Activated CD8-positive, alpha-beta memory T cell treated with anti-CD3 and anti-CD28 coated beads for 24 hours (primary cell): ENCODE data around the gene KCND3.

Experiments used
- DNase-seq: peaks from one replicate; pipeline ENCODE4 v3.0.0-alpha.2; 2020

Gene KCND3

DNA sequence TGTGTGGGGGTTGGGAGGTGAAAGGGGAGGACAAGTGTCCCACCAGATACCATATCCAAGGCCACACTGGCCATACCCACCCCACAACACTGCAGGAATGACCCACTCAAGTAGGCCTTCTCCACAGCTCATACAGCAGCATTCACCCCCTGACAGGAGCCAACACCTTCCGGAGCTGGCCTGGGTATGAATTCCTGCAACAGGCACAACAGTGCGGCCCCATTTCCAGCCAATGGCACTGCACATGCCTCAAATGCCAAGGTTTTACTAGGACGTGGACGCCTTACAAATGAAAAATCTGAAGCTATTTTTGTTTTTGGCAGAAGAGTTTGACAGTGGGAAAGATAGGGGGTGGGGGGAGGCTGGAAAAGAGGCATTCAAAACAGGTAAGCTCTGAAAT lies 2.0 kb downstream of the KCND3 start:
- no peak for DNase-seq

DNA sequence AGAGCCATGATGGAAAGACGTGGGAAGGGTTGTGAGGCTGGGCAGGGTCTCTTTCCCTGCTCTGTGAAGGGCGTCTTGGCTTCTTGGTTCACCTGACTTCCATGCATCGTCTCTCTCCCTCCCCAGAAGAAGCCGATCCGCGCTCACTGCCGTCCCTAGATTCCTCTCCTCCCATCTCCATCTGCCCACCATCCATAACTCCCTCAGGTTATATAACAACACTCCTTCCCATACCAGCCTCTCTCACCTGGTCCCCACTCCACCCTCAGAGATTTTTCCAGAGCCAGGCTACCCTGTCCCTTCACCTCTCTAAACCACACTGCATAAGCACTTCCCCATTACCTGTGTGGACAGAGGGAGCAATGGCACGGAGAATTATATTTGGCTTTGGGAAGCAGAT lies 6.0 kb downstream of the KCND3 start:
- no peak for DNase-seq

DNA sequence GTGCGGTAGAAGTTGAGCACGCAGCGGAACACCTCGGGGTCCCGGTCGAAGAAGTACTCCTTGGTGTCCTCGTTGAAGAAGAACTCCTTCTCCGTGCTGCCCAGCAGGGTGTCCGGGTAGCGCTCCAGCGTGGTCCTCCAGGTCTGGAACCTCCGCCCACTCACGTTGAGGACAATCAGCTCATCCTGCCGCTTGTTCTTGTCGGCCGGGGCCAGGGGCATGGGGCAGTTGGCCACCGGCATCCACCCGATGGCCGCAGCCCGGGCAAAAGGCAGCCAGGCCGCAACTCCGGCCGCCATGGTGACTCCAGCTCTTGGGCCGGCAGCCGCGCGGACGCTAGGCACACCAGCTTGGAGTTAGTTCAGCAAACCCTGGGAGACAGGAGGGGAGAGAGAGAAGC lies 7.0 kb downstream of the KCND3 start:
- no peak for DNase-seq

DNA sequence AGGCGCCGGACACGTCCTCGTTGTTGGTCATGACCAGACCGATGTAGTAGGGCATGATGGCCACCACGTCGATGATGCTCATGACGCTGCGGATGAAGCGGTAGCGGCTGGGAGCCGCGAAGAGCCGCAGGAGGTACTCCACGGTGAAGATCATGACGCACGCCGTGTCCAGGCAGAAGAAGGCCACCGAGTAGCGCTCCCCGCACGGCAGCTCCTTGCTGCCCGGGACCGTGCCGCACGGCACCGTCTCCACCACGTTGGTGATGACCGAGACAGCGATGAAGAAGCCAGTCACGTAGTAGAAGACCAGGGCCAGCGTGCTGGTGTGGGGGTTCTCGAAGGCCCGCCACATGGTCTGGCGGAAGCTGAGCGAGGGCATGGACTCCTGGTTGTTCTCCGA lies 7.6 kb downstream of the KCND3 start:
- no peak for DNase-seq

DNA sequence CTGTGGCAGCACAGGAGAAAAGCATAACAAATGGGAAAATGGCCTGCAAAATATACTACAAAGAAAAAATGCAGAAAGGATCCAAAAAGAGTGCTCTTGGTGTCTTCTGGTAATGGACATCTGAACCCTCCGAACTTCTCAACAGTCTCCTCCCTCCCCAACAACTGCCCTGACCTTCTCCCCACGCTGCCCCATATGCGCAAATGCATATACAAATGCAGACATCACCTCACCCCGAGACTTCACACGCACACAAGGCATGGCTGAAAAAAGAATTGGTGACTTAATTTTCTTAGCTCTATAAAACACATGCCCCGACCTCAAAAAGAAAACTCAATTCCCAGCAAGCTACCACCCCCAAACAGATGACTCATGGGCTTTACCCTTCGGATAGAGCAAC lies 8.4 kb downstream of the KCND3 start:
- DNase-seq = no peak

DNA sequence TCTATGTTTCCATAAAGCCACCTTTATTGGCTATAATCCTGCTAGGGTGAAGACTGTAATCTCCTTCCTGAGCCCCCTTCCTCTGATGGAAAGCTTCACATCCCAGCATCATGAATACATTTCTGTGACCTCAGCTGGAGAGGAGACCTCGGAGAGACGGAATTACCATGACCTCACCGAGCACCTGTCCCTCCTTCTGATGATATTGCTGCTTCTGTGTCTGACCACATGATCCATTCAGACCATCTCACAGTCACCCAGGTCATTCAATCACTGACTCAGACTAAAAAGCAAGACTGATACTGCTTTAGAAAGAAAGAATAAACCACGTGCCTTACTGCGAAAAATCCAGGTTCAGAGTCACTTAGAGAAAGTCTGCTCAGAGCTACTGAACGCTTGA lies 8.8 kb downstream of the KCND3 start:
- DNase-seq = no peak

DNA sequence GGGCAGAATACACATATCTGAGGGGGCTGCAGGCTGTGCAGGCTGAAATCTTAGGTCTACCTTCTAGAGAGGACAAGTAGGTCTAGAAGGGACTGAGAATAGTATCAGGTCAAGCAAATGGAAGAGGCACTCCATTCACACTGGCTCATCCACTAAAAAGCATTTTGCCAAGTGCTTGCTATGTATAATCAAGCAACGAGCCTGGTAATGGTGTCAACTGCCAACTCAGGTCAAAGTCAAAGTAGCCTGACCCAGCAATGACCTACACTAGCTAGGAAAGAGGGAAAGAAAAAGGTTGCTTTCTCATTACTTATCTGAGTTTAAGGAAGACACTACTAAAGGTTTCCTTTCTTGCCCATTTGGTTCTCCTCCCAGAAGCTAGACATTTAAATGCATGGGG lies 10.8 kb downstream of the KCND3 start:
- no peak for DNase-seq

DNA sequence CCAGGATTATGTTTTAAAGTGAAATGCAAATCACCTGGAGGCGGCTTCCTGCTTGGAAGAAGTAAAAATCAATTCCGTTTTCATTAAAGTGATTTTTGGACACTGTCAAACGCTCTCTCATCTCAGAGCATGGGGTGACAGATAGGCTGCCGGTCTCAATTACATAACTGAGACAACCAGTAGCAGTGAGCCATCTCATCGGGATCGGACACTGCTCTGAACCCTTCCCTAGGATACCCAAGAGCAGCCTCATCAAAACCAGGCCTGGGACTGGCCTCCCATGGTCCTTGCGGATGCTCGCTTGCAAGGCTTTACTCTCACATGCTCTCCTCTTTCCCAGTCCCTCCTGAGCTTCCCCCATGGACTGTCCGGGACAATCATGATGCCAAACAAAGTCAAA lies 12.1 kb downstream of the KCND3 start:
- DNase-seq = no peak

DNA sequence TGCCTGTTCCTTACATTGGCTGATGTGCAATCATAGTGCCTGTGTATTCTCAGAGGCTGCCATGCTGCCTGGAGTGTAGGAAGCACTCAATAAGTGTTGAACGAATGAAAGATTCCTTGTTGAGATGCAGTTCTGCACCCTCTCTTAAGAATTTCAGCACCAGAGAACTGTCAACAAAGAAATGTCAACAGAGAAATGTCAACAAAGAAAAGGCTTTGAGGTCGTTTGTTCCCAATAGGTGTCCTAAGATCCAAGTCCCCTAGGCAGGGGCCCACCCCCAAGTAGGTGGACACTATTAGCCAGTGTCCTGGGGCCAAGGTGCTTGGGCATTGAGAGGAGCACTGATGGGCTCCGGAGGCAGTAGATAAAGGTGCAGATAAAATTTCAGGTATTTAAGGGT lies 12.6 kb downstream of the KCND3 start:
- DNase-seq = no peak

DNA sequence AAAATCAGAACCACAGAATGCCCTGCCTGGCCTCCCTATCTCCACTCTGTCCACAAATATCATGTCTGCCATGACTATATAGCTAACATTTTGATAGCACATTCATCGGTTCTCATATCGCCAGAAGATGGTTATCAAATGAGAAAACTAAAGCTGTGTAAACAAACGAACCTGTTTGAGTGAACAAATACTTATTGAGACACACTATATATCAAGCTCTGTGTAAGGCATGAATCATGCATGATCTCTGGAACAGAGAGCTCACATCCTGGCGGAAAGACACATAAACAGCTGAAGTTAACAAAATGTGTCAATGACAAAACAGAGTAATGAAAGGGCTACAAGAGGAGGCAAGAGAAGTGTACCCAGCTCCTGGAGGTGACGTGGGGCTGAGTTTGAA lies 13.1 kb downstream of the KCND3 start:
- DNase-seq = no peak

DNA sequence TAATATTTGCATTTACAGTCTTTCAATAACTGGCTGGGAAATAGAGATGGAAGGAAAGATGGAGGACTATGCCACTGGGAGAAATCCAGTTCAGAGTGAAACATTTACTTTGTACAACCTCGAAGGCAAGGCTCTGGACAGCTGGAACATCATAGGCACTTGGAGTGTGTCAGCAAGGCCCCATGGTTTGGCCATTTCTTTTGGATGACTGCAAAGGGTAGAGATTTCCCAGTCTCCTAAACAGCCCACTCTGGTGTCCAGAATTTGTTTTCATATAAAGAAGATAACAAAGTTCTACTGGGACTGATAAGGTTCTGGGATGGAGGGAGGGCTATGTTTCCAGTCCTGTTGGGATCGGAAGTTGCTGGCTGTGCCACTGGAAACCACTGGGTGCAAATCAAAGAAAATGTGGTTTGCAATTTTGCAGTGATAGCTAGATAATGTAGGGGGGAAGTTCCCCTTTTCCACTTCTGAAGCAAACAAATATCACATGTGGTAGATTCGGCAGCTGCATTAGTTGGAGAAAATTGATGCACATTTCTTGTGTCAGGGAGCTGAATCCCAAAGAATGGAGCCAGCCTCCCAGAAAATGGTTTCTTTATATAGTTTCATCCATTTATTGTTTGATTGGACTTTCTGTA lies 16.2 kb downstream of the KCND3 start:
- DNase-seq = no peak

DNA sequence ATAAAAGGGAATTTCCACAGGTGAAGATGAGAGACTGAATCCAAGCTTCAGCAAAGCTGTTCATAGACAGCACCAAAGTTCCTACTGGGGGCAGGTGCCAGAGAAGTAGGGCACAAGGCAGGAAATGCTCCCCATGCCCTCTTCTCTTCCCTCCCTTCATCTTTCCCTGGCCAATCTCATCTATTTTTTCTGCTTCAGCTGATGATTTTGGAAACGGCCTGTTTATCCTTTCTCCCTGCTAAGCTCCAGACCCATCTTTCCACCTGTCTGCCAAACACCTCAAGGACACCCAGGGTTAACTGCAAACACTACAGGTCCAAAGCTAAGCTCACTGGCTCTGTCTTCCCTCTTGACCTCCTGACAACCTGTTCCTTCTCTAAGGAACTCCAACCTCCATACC lies 18.1 kb downstream of the KCND3 start:
- no peak for DNase-seq

DNA sequence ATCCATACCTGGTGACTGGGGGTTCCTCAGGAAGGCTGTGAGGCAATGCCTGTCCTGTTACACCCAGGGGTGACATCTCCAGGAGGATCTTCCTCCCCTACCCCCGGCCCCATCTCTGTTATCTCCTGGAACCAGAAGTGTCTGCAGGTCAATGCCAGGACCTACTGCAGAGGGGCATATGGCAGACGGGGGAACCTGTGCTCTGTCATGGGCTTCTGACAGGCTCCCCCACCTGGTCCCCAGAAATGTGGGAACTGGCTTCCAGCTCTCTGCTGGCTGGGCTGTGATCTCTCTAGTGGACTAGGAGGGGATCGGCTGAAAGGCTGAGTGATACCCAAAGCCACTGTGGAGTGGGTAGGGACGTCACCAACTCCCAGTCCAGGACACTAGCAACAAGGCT lies 21.0 kb downstream of the KCND3 start:
- DNase-seq = no peak

DNA sequence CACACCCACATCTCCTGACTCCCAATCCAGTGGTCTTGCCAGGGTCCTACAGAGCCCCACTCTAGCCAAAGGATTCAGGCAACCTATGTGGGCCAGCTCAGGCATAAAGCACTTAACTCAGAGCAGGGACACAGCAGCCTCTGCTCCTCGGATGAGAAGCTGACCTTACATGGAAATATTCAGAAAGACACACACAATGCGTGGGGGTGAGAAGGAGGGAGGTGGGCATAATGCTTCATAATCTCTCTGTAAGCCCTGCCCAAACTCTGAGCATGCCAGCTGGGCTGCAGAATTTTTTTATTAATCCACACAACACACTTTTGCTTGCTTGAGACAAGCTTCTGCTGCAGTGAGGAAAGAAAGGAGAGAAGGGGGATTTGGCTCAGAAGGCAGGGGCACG lies 21.6 kb downstream of the KCND3 start:
- no peak for DNase-seq

DNA sequence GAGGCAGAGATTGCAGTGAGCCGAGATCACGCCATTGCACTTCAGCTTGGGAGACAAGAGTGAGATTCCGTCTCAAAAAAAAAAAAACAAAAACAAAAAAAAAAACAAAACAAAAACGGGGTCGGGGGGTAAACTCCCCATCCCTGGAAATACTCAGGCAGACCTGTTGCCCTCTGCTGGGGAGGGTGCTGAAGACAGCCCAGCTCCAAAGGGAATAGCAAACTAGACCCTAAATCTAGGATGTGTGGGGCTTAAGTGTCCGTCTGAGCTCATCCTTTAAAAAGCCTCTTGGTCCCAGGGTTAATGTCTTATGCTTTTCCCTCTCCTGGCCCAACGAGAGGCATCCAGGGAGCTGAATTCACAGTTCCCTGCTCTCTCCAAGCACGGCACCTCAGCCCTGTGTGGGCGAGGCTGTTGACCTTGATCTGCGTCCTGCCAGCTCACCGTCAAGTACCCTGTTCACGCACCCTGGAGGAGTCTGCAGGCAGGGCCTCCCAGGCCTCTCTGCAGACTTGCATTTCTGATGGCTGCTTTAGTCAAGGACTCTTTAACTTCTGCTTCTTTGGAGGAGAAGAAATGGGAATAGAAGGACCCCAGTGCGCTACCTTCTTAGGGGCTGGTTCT lies 22.3 kb downstream of the KCND3 start:
- DNase-seq = no peak

DNA sequence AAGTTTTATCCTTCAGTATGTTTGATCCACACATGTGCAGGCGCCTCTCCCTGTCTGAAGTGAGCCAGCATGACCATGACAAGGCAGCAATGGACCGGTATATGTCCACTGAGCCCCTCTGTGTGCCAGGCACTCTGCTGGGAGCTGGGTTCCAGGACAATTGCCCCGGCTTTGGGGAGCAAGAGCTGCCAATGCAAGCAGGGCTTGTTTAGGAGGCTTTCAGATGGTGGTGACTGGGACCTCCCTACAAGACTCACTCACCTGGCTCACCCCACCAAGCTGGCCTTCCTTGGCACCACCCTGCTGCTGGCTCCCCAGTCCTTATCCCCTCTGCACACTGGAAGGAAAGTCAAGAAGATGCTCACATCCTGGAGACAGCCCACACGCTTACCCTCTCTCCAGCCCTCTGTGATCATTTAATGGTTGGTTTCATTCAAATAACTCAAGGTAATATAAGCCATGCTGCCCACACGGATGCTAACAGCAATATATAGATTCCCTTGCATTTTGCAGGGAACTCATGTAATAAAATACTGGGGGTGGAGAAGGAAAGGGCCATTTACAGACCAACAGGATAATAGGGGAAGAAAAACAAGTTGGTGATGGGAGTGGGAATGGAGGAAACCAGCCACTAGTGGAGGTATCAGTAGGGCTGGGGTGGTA lies 23.6 kb downstream of the KCND3 start:
- DNase-seq = no peak

DNA sequence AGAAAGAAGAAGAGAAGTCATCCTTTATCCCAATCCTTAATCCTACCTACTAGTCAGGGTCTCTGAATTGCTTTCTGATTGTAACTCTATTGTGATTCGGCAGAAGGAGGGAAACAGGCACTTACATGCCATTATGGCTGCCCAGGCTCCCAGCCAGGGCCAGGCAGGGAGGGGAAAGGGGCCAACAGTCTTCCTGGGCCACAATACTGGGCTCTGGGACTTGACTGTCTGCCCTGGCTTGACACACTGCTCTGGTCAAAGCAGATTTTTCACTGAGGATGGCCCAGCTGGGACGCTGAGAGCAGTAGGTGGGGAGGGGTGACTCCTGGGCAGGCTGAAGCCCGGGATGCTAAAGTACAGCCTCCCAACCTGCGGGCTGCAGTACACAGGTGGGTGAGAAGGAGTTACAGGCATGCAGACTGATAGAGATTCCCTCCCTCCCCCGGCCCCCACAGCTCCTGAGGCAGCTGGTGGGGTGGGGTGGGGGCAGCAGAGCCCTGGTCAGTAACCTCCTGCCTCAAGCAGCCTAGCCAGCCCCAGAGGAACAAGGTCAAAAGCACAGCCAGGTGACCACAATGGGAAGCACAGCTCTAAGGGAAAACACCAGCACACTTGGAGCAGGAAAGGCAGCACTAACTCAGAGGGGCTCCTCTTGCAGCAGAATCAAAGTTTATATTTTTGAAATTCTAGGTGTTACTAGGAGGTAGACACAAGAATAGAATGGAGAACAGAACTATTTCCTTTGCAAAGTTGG lies 25.3 kb downstream of the KCND3 start:
- no peak for DNase-seq

DNA sequence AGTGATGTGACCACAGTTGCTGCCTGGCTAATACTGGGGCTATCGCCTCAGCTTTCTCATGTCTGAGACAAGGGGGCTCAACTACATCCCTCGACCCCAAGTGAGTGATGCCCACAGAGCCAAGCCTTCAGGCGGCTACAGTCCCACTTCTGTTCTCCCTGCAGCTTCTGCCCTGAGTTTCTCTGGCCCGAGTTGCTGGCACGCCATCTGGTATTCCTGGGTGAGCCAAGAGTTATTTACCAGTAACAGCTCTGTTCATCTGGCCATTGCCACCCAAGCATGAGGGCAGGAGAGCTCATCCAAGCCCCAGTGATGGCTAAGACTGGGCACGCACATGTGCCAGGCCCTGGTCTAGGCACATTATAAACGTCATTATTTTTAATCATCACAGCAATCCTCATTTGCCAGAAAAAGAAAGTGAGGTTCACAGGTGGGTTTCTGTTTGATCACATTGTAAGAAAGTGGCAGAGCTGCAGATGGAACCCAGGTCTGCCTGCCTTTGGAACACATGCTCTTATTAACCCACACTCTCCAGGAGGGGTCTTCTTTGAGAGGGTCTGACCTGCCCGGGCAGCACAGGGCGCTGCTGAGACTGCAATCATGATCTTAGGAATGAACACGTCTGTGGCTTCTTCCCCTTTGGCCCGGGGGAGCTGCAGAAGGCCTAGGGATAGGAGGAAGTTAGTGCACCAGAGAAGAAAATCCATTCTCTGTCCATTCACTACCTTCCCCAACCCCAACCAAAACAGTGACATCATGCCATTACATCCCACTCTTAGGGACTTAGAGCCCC lies 27.5 kb downstream of the KCND3 start:
- no peak for DNase-seq

DNA sequence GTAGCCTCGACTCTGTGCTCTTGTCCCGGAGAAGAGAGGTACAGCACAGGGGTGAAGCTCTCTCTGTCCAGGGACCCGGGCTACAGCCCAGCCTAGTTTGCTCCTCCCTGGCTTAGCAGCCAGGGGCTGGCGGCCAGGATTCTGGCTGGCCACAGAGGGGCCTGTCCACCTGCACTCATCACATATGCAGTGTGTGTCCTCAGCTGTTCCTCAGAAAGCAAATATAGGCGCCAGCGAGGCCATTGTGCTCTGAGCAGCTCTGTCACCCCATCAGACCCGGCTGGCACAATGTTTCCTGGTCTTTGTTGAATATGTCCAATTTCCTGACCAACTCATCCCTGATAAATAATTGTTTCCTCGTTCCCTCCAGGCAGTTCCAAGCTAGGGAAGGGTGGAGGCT lies 28.5 kb downstream of the KCND3 start:
- no peak for DNase-seq

DNA sequence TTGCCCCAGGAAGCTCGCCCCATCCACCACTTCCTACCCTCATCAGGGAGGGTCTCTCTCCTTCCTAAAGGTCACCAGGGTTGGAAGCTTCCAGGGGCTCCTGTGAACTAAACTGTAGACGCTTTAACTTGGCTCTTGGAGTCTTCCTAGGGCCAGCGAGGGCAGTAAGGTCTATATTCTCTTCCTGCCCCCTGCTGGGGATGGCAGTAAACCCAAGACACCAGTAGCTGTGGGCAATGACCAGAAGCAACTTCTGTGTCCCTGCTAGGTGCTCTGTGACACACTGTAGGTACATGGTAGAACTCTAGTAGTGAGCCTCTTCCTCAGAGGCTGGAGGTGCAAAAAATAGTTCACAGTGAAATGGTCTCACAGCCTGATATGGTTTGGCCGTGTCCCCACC lies 30.0 kb downstream of the KCND3 start:
- DNase-seq = no peak

DNA sequence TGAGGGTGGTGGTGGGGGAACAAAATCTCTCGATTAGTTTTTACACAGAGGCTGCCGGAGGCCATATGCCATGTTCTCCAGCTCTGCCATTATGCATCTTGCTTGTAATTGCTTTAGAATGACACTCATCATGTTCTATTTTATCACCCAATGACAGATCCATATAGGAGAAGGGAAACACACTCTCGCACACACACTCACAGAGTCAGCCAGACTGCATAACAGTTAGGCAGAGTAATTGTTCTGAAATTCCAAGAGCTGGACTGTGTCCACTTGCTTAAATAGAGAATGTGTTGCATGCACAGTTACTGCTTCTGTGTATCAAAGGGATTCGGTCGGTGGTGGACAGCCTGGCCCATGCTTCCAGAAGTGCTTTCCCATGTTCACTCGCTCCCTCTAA lies 30.6 kb downstream of the KCND3 start:
- DNase-seq = no peak

DNA sequence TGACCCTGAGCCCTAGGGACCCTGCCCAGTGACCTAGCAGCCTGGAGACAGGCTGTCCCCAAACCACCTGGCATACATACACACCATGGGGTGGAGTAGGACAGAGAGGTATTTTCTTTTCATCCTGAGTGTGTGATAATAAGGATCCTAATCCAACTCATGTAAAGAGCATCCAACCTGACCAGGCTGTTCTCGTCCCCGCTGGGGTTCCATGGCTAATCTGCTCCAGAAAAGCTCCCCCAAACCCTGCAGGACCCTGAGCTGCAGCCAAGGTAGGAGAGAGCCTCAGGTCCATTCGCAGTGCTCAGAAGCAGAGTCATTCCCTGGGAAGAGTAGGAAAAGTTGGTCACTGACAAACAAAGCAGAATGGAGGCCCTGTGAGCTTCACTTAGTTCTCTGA lies 31.4 kb downstream of the KCND3 start:
- DNase-seq = no peak

DNA sequence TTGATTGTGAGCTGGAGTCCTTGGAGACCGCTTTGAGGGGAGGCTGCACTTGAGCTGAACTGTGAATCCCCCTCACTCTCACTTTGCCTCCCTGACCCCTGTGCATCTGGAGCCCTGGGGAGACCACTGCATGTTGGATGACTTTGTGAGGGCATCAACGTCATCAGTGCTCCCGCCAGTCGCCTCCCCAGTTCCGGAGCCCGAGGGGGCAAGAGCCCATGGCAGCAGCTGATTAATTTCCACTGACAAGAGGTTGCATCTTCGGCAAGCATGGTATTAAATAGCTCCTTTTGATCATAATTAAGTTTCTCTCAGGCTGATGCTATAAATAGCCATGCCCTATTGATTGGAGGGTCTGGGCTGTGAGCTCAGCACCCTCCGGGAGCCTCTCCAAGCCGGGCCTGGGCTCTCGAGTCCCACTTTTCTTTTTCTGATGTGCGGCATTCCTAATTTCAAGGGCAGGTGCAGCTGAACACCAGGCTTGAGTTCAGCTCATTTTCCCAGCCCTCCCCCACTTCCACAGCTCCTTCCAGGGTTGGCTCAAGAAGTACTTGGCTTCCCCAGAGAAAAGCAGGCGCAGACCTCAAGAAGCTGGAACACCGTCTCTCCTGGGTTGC lies 33.2 kb downstream of the KCND3 start:
- no peak for DNase-seq
